OCI-LY7 (cell line): Measurements from ENCODE around the gene MAML1.

Source experiments
- CTCF ChIP-seq: fragments of 200-600 bp; sonication (generic); conservative IDR thresholded peaks from 2 replicates; pipeline ENCODE4 v1.5.1; 2014; ENCODE audit warnings: mild to moderate bottlenecking, antibody characterized with exemption, low read length, moderate library complexity, mixed read lengths
- EZH2phosphoT487 ChIP-seq: fragments of 200-600 bp; sonication (generic); IDR thresholded peaks from 2 replicates; pipeline ENCODE4 v1.6.1; 2018; ENCODE audit warnings: low read depth, borderline replicate concordance, mild to moderate bottlenecking, mixed run types, antibody characterized with exemption, low read length, moderate library complexity, mixed read lengths

- no peak for TF ChIP-seq CTCF
- TF ChIP-seq EZH2phosphoT487, result no peak
Measured at GRCh38 chr5:179720222-179720621, 12.4 kb upstream of the MAML1 start.
